IPS-NIHi7 (cell line): ENCODE measurements around the gene MTHFD1L.
"Not testable (repeated sequence)": the region's sequence is repeated elsewhere in the genome, so short reads cannot be mapped to it uniquely, and the experiment has no call there.

ENCODE experiments used
- DNase-seq: peaks from one replicate; pipeline ENCODE4 v3.0.0; 2012; ENCODE audit warnings: mixed read lengths; ENCODE audit errors: extremely low spot score

Gene MTHFD1L

DNA sequence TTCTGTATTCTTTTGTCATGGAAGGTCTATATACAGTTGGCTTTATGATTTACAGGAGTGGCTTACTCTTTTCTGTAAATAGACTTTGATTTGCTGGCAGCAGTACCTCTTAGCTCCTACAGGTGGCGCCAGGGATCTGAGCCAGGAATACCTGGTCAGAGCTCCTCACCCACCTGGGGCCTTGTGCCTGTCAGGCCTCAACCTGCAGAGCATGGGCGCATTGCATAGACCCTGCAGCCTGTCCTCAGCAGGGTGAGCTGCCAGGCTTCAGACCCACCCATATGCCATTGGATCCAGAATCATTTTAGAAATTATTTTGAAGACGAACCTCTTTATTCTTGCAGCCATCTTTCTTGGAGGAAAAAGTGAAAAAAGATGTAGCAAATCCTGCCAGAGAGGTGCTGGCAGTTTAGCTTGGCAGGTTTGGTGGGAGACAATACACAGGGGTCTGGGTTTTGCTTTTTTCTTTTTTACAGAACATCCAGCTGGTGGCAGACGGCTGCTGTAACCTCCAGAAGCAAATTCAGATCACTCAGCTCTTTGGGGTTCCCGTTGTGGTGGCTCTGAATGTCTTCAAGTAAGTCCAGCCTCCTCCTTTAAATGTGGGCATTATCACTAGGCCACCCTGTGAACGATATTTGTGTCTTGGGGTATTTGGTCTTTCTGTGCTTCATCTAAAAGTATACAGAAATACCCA lies 149.1 kb downstream of the MTHFD1L start:
- peak; percentile 81 for DNase-seq

DNA sequence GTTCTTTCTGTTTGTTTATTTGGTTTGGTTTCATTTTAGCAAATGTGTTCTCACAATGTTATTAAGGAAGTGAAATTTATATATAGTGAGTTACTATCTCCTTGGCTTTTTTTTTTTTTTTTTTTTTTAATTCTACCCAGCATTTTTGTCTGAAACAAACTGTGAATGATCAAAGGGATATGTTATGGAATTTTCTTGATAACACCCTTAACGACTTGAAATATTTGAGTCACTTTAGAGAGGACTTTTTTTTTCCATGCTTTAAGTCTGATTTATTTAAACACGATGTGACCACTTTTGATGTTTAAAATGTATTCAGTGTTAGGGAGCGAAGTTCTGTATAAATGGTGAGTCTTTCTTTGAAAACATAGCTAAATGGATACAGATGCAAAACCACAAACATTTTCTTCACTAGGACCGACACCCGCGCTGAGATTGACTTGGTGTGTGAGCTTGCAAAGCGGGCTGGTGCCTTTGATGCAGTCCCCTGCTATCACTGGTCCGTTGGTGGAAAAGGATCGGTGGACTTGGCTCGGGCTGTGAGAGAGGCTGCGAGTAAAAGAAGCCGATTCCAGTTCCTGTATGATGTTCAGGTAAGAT lies 149.7 kb downstream of the MTHFD1L start:
- DNase-seq, result no peak

- no peak for DNase-seq
These were observed 150.6 kb downstream of the MTHFD1L start for GRCh38 chr6:151016107-151016506.

GRCh38 chr6:151018046-151018445 lies 152.5 kb downstream of the MTHFD1L start:
- DNase-seq, result no peak

- no peak for DNase-seq
These were observed 153.6 kb downstream of the MTHFD1L start for GRCh38 chr6:151018911-151019782.

DNA sequence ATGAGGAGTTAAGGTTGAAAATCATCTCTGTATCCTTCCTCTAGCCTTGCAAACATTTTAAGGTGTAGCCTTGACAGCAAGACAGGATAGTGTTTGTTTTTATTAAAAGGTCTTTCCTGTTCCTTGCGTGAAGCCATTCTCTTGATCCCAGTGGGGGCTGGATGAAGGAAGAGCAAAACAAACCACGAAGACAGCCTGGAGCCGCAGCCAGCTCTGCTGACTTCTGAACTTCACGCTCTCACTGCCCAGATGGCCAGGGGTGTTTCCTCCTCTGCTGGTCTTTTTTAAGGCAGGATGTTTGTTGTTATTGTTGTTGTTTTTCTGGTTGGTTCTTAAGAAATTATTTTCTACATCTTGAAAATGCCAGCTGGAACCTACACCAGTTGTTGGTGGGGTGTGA lies 156.4 kb downstream of the MTHFD1L start:
- DNase-seq, result peak; percentile 26

DNA sequence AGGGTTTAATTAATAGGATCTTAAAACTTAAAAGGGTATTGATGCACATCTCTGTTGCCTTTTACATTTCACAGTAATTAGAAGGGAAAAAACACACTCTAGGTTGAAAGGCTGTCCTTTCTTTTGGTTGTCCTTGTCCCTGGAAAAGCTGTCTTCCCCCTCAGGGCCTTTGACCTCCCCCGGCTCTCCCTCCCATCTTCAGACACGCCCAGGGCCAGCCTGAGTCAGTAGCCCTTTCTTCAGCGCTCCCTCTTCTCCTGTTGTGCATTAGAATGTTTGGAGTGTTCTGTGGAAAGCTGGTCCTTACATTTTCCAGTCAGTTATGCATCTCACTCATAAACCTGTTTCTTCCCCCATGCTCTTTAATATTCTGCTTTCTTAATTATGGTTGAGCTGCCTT lies 157.0 kb downstream of the MTHFD1L start:
- peak; percentile 53 for DNase-seq

DNA sequence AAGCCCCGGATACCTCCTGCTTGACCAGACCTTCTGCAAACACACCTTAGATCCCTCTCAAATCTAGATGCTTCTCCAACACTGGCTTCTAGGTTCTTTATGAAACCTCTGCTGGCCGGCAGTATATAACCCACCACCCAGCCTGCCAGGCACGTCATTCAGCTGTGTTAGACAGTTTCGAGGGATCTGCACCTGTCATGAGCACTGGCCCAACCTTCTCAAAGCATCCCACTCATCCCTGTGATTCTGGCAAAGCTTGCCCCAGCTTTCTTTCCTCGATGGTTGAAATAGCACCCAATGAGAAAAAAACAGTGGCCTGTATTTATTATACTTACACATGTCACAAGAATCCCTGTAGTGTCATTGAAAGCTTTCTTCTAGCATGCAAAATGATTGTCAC lies 157.8 kb downstream of the MTHFD1L start:
- DNase-seq, result no peak

- no peak for DNase-seq
These were observed 159.1 kb downstream of the MTHFD1L start for GRCh38 chr6:151024597-151024996.

- no peak for DNase-seq
These were observed 159.6 kb downstream of the MTHFD1L start for GRCh38 chr6:151025076-151025475.

DNA sequence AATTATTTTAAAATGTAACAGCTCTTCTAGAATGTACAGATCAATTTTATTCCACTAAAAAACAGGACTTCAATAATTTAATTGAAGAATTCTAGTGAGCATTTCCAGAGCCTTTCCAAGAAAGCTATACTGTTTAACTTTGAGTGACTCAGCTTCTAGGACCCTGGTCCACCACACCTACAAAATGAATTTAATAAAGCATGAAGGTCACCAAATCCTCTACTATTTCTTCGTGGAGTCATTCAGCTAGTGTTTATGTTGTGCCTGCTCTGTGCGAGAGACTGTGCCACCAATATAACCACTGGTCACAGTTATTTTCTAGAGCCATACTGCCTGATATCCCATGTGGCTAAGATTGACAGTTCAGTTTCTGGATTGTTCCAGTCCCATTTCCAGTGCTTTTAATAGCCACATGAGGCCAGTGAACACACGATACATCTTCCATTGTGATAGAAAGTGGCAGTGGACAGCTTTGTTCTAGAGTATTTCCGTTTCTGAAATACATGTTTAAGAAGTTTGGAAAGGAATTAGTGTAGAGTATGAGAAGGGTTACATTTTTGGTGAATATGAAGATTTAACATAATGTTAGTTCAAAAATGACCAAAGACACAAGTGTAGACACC lies 160.7 kb downstream of the MTHFD1L start:
- DNase-seq, result no peak

GRCh38 chr6:151027295-151027747 lies 161.8 kb downstream of the MTHFD1L start:
- DNase-seq, result no peak

GRCh38 chr6:151027936-151028838 lies 162.7 kb downstream of the MTHFD1L start:
- DNase-seq, result no peak

DNA sequence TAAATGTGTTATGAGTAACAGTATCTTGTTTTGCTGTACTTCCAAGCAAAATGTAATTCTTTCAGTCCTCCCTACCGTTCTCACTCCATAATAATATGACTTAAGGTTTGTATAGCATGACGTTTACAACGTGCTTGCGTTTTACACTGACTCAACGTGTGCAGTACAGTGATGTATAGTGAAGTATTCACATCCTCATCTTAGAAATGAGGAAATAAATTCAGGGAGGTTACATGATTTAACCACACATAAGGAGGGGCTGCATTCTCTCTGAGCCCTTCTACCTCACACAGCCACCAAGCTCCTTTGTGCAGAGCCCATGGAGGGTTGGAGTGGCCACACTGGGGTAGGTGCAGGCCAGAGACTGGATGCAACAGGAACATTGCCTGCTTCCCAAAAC lies 164.5 kb downstream of the MTHFD1L start:
- no peak for DNase-seq

- no peak for DNase-seq
These were observed 166.5 kb downstream of the MTHFD1L start for GRCh38 chr6:151032034-151032433.

DNA sequence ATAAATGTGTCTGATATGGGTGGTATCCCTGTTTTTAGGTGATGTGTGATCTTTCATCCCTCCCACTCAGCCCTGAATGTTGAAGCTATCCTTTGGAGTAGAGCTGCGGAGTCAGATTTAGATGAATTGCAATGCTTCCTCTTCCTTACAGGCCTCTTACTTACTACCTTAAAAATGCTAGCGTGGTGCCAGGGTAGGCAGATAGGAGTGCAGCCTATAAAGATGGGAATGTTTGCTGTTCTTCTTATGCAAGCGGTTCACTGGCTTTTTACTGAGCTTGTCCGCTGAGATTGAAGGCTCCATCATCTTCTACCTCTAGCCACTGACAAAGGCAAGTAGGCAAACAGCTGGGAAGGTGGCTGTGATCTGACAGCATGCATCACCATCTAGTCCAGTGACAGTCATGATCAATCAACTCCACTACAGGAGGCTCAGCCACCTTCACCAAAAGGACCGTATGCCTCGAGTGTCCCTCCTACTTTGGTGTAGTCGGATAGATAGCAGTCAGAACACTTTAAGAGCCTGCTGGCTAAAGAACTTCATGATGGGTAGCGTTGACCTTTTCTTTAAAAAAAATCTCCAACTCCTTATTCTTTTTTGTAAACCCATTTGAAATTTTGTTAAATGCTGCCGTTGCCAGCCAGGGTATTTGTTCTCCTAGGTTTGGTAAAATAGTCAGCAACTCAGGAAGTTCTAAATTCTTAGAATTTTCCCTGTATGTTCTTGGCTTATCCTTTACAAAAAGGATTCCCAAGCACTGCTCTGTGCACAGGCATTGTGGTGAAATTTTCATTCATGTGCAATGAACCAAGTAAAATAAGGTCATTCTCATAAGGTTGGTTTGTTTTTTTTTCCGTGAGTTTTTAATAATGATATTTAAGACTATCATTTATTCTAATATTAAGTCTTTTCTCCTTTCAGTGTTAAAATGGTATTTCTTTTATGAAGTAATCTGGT lies 169.6 kb downstream of the MTHFD1L start:
- no peak for DNase-seq

GRCh38 chr6:151036211-151036721 lies 170.8 kb downstream of the MTHFD1L start:
- not testable (repeated sequence) for DNase-seq

DNA sequence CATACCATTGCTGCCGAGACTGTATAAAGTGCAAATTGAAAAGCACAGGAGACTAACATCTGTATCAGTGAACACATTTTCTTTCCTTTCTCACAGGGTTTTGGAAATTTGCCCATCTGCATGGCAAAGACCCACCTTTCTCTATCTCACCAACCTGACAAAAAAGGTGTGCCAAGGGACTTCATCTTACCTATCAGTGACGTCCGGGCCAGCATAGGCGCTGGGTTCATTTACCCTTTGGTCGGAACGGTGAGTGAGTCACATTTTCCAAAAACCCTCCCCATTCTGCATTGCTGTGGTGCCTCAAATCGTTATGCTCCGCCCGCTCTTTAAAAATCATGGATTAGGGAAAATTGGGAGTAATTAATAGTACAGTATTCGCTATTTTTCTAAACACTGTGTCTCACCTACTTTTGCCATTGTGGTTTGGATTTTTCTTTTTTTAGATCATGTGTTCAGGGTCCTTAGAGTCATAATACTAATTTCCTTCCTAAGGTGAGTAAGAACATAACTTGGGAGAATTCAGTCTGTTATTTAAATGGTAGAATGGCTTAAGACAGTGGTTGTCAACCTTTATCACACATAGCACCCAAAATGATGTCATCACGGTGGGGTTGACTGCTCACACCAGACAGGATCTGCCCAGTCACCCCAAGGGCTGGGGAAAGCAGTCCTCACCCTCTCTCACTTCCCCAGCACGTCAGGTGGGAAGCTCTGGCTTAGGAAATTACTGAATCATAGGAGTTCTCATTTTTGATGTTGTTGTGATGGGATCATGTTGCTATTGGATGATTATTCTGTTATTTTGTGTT lies 171.6 kb downstream of the MTHFD1L start:
- no peak for DNase-seq

DNA sequence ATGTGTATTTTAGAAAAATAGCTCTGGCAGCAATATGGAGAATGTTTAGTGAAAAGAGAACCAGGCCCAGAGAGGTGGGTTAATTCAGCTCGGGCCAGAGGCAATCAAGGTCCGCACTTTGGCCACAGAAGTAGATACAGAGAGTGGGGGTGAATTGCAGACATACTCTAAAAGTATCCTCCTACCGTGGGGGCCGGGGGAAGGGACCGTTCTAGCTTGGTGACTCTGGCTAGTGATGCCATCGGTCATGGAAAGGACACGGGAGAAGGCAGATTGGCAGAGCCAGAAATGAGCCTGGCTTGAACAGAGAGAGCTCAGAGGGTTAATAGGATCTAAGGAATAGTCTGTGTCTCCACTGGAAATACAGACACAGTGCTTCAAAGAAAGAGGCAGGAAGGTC lies 173.1 kb downstream of the MTHFD1L start:
- DNase-seq, result no peak
